ENCODE results near the gene EEIG1. TPM values are rescaled to one million over a fixed set of nuclear protein-coding genes. Genes with fewer than 3 reads are reported as not detected.
A peak's percentile ranks its signal among the peaks of the same experiment; 100 is the strongest.

EEIG1 gene
- total RNA-seq, 2 donors from 2014 or later: 59.2 to 75.1 TPM

GRCh38 chr9:127959398-127959797 is 21.4 kb downstream of the EEIG1 start:
- Mint-ChIP-seq H3K36me3 (ENCODE audit: insufficient read depth in 2 of 2) (peaks cover 2 to 24% of the 10 kb centered on the region in 2 donors), H3K9me3 (no peaks in the 10 kb centered on the region), H3K4me1 (ENCODE audit: low read depth) (peaks cover 99% of the 10 kb centered on the region), H3K27me3 (ENCODE audit: low read depth) (no peaks in the 10 kb centered on the region), H3K27ac (peak overlapping the region; percentile 87), H3K4me3 (peak overlapping the region; percentile 20 to 53)
- DNase-seq: no peak
- no peak for ATAC-seq (replicated peaks in 1 of 2)

GRCh38 chr9:127958728-127959127 is 22.1 kb downstream of the EEIG1 start:
- H3K27ac Mint-ChIP-seq: peak overlapping the region; percentile 76
- ATAC-seq (replicated peaks in 1 of 2): no peak
- no peak for DNase-seq
- no peaks in the 10 kb centered on the region for H3K27me3 Mint-ChIP-seq (ENCODE audit: low read depth)
- H3K36me3 Mint-ChIP-seq (ENCODE audit: insufficient read depth in 2 of 2): peaks cover 2 to 24% of the 10 kb centered on the region in 2 donors
- no peaks in the 10 kb centered on the region for H3K9me3 Mint-ChIP-seq
- peaks cover 99% of the 10 kb centered on the region for H3K4me1 Mint-ChIP-seq (ENCODE audit: low read depth)
- H3K4me3 Mint-ChIP-seq: peak overlapping the region; percentile 47 to 51

- peak; percentile 84 to 90 for DNase-seq
- H3K4me1 Mint-ChIP-seq (ENCODE audit: low read depth): peaks cover 97% of the 10 kb centered on the region
- H3K36me3 Mint-ChIP-seq (ENCODE audit: insufficient read depth in 2 of 2): peaks cover 2 to 21% of the 10 kb centered on the region in 2 donors
- peak; percentile 92 to 93 for ATAC-seq (replicated peaks in 1 of 2)
- H3K9me3 Mint-ChIP-seq: no peaks in the 10 kb centered on the region
- peak overlapping the region; percentile 60 for H3K27ac Mint-ChIP-seq
- H3K27me3 Mint-ChIP-seq (ENCODE audit: low read depth): no peaks in the 10 kb centered on the region
- H3K4me3 Mint-ChIP-seq: peak overlapping the region; percentile 68 to 73
These were observed 25.3 kb downstream of the EEIG1 start for GRCh38 chr9:127955294-127956015.

- DNase-seq (no peak), ATAC-seq (replicated peaks in 1 of 2) (no peak)
- Mint-ChIP-seq H3K9me3 (no peaks in the 10 kb centered on the region), H3K4me1 (ENCODE audit: low read depth) (peaks cover 97% of the 10 kb centered on the region), H3K27me3 (ENCODE audit: low read depth) (no peaks in the 10 kb centered on the region), H3K4me3 (peak overlapping the region; percentile 68 to 73), H3K27ac (peak overlapping the region; percentile 55), H3K36me3 (ENCODE audit: insufficient read depth in 2 of 2) (peaks cover 2 to 21% of the 10 kb centered on the region in 2 donors)
These were observed 25.9 kb downstream of the EEIG1 start for GRCh38 chr9:127954831-127955293.

- H3K27ac Mint-ChIP-seq: peak overlapping the region; percentile 22
- DNase-seq (no peak), ATAC-seq (replicated peaks in 1 of 2) (peak; percentile 3 to 5)
- H3K27me3 Mint-ChIP-seq (ENCODE audit: low read depth): no peaks in the 10 kb centered on the region
- no peaks in the 10 kb centered on the region for H3K9me3 Mint-ChIP-seq
- H3K4me1 Mint-ChIP-seq (ENCODE audit: low read depth): peaks cover 92% of the 10 kb centered on the region
- peak overlapping the region; percentile 68 to 73 for H3K4me3 Mint-ChIP-seq
- H3K36me3 Mint-ChIP-seq (ENCODE audit: insufficient read depth in 2 of 2): peaks cover 0 to 12% of the 10 kb centered on the region in 2 donors
These were observed 26.9 kb downstream of the EEIG1 start for GRCh38 chr9:127953768-127954505.

GRCh38 chr9:127953154-127953553 is 27.6 kb downstream of the EEIG1 start:
- Mint-ChIP-seq H3K4me1 (ENCODE audit: low read depth) (peaks cover 91% of the 10 kb centered on the region), H3K27me3 (ENCODE audit: low read depth) (no peaks in the 10 kb centered on the region), H3K27ac (no peak overlapping the region), H3K9me3 (no peaks in the 10 kb centered on the region), H3K4me3 (no peak overlapping the region), H3K36me3 (ENCODE audit: insufficient read depth in 2 of 2) (peaks cover 3 to 7% of the 10 kb centered on the region in 2 donors)
- ATAC-seq (replicated peaks in 1 of 2) (no peak), DNase-seq (no peak)

GRCh38 chr9:127950513-127951289 is 30.1 kb downstream of the EEIG1 start:
- no peak overlapping the region for H3K27ac Mint-ChIP-seq
- H3K36me3 Mint-ChIP-seq (ENCODE audit: insufficient read depth in 2 of 2): peaks cover 3 to 5% of the 10 kb centered on the region in 2 donors
- no peak overlapping the region for H3K4me3 Mint-ChIP-seq
- no peaks in the 10 kb centered on the region for H3K27me3 Mint-ChIP-seq (ENCODE audit: low read depth)
- ATAC-seq (replicated peaks in 1 of 2) (no peak), DNase-seq (no peak)
- H3K4me1 Mint-ChIP-seq (ENCODE audit: low read depth): peaks cover 73% of the 10 kb centered on the region
- no peaks in the 10 kb centered on the region for H3K9me3 Mint-ChIP-seq

- Mint-ChIP-seq H3K4me3 (no peak overlapping the region), H3K27ac (no peak overlapping the region), H3K27me3 (ENCODE audit: low read depth) (no peaks in the 10 kb centered on the region), H3K9me3 (no peaks in the 10 kb centered on the region), H3K4me1 (ENCODE audit: low read depth) (peaks cover 66% of the 10 kb centered on the region), H3K36me3 (ENCODE audit: insufficient read depth in 2 of 2) (peaks cover 3 to 5% of the 10 kb centered on the region in 2 donors)
- ATAC-seq (replicated peaks in 1 of 2) (no peak), DNase-seq (no peak)
These were observed 30.8 kb downstream of the EEIG1 start for GRCh38 chr9:127949827-127950512.

- Mint-ChIP-seq H3K27me3 (ENCODE audit: low read depth) (no peaks in the 10 kb centered on the region), H3K36me3 (ENCODE audit: insufficient read depth in 2 of 2) (peaks cover 3 to 11% of the 10 kb centered on the region in 2 donors), H3K27ac (peak overlapping the region; percentile 9), H3K9me3 (no peaks in the 10 kb centered on the region), H3K4me1 (ENCODE audit: low read depth) (peaks cover 59% of the 10 kb centered on the region), H3K4me3 (no peak overlapping the region)
- ATAC-seq (replicated peaks in 1 of 2) (no peak), DNase-seq (no peak)
These were observed 32.7 kb downstream of the EEIG1 start for GRCh38 chr9:127947841-127948710.

- Mint-ChIP-seq H3K36me3 (ENCODE audit: insufficient read depth in 2 of 2) (peaks cover 3 to 15% of the 10 kb centered on the region in 2 donors), H3K4me3 (no peak overlapping the region), H3K27ac (no peak overlapping the region), H3K4me1 (ENCODE audit: low read depth) (peaks cover 52% of the 10 kb centered on the region), H3K27me3 (ENCODE audit: low read depth) (no peaks in the 10 kb centered on the region), H3K9me3 (no peaks in the 10 kb centered on the region)
- ATAC-seq (replicated peaks in 1 of 2) (no peak), DNase-seq (no peak)
These were observed 34.1 kb downstream of the EEIG1 start for GRCh38 chr9:127946728-127947127.

GRCh38 chr9:127945942-127946341 is 34.8 kb downstream of the EEIG1 start:
- no peaks in the 10 kb centered on the region for H3K9me3 Mint-ChIP-seq
- no peak overlapping the region for H3K27ac Mint-ChIP-seq
- no peak overlapping the region for H3K4me3 Mint-ChIP-seq
- DNase-seq: no peak
- no peaks in the 10 kb centered on the region for H3K27me3 Mint-ChIP-seq (ENCODE audit: low read depth)
- ATAC-seq (replicated peaks in 1 of 2): no peak
- peaks cover 47% of the 10 kb centered on the region for H3K4me1 Mint-ChIP-seq (ENCODE audit: low read depth)
- H3K36me3 Mint-ChIP-seq (ENCODE audit: insufficient read depth in 2 of 2): peaks cover 5 to 13% of the 10 kb centered on the region in 2 donors

- ATAC-seq (replicated peaks in 1 of 2) (no peak), DNase-seq (no peak)
- Mint-ChIP-seq H3K27me3 (ENCODE audit: low read depth) (no peaks in the 10 kb centered on the region), H3K9me3 (no peaks in the 10 kb centered on the region), H3K4me1 (ENCODE audit: low read depth) (peaks cover 41% of the 10 kb centered on the region), H3K27ac (no peak overlapping the region), H3K4me3 (no peak overlapping the region), H3K36me3 (ENCODE audit: insufficient read depth in 2 of 2) (peaks cover 5 to 13% of the 10 kb centered on the region in 2 donors)
These were observed 35.5 kb downstream of the EEIG1 start for GRCh38 chr9:127945338-127945737.
